ENCODE results near the gene TNRC6B.

TNRC6B gene, protein sequence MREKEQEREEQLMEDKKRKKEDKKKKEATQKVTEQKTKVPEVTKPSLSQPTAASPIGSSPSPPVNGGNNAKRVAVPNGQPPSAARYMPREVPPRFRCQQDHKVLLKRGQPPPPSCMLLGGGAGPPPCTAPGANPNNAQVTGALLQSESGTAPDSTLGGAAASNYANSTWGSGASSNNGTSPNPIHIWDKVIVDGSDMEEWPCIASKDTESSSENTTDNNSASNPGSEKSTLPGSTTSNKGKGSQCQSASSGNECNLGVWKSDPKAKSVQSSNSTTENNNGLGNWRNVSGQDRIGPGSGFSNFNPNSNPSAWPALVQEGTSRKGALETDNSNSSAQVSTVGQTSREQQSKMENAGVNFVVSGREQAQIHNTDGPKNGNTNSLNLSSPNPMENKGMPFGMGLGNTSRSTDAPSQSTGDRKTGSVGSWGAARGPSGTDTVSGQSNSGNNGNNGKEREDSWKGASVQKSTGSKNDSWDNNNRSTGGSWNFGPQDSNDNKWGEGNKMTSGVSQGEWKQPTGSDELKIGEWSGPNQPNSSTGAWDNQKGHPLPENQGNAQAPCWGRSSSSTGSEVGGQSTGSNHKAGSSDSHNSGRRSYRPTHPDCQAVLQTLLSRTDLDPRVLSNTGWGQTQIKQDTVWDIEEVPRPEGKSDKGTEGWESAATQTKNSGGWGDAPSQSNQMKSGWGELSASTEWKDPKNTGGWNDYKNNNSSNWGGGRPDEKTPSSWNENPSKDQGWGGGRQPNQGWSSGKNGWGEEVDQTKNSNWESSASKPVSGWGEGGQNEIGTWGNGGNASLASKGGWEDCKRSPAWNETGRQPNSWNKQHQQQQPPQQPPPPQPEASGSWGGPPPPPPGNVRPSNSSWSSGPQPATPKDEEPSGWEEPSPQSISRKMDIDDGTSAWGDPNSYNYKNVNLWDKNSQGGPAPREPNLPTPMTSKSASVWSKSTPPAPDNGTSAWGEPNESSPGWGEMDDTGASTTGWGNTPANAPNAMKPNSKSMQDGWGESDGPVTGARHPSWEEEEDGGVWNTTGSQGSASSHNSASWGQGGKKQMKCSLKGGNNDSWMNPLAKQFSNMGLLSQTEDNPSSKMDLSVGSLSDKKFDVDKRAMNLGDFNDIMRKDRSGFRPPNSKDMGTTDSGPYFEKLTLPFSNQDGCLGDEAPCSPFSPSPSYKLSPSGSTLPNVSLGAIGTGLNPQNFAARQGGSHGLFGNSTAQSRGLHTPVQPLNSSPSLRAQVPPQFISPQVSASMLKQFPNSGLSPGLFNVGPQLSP (N-terminal part only)

DNA sequence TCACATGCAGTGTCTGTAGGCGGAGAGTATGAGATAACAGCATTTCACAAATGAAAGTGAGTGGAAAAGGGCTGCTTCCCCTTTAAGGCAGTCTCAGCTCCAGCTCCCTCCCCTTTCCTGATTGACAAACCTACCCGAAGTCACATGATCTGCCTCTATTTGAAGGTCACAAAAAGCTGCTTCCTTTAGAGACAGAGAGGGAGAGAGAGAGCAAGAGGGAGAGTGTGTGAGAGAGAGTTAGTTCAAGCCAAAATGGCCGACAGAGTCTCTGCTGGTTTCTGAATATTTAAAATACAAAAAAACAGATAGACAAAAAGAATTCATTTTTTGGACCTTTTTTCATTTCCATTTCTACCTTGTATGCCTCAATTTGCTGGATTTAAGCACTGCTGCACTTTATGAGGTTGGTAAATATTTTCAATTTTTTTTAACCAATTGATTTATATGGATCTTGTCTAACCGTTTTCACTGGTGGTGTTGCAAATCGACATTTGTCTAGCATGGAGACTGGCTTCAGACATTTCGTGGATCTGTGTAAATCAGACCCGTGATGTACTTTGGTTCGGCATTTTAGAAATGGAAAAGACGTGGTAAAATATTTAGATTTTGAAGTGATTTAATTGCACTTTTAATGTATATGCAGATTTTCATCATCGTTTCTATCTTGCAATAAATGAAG lies at the start of gene TNRC6B:
TNRC6B (plus strand) TSS at position 188 of the 679 bp plus-strand sequence; CDS start at position 399, 211 bp downstream.
- Histone ChIP-seq H3K36me3 (ENCODE audit: control insufficient read depth in 5 of 5, insufficient read depth in 5 of 5, low read length in 5 of 5) (no peaks in the 10 kb centered on the region), H3K9me3 (ENCODE audit: control insufficient read depth in 5 of 5, low read length in 5 of 5) (no peaks in the 10 kb centered on the region), H3K4me1 (ENCODE audit: control insufficient read depth in 5 of 5, insufficient read depth in 5 of 5, low read length in 5 of 5) (peaks cover 4 to 65% (median 52%) of the 10 kb centered on the region in 5 donors), H3K4me3 (ENCODE audit: low read depth in 1 of 5, low read length in 5 of 5) (peak within 1 kb of the TSS; percentile 70 to 92 (median 75)), H3K27me3 (ENCODE audit: control insufficient read depth in 5 of 5, insufficient read depth in 4 of 5, low read length in 5 of 5) (no peaks in the 10 kb centered on the region), H3K9ac (ENCODE audit: low read length in 5 of 5) (peak within 1 kb of the TSS; percentile 49 to 89 (median 73)), H3K27ac (ENCODE audit: low read depth, low read length) (peak within 1 kb of the TSS; percentile 77)

DNA sequence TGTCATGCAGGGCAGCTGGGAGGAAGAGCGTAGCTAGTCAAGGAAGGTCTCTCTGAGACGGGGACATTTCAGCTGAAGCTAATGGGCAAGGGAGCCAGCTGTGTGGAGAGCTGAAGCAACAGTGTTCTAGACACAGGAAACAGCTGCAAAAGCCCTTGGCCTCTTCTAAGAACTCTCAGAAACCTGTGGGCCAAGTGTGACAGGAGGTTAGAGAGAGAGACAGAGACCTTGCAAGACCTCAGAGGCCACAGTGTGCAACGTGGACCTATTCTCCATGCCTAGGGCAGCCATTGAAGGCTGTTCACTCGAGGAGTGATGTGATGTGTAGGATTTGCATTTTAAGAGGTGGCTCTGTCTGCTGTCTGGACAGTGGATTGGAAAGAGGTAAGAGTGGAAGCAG lies 48.7 kb upstream of the TNRC6B start:
- peaks cover 0 to 6% (median 0%) of the 10 kb centered on the region in 5 donors for H3K4me1 ChIP-seq (ENCODE audit: control insufficient read depth in 5 of 5, insufficient read depth in 5 of 5, low read length in 5 of 5)
- H3K27me3 ChIP-seq (ENCODE audit: control insufficient read depth in 5 of 5, insufficient read depth in 4 of 5, low read length in 5 of 5): no peaks in the 10 kb centered on the region
- peaks cover 0 to 11% (median 4%) of the 10 kb centered on the region in 5 donors for H3K36me3 ChIP-seq (ENCODE audit: control insufficient read depth in 5 of 5, insufficient read depth in 5 of 5, low read length in 5 of 5)
- no peak overlapping the region for H3K9ac ChIP-seq (ENCODE audit: low read length in 5 of 5)
- no peak overlapping the region for H3K4me3 ChIP-seq (ENCODE audit: low read depth in 1 of 5, low read length in 5 of 5)
- H3K27ac ChIP-seq (ENCODE audit: low read depth, low read length): no peak overlapping the region
- no peaks in the 10 kb centered on the region for H3K9me3 ChIP-seq (ENCODE audit: control insufficient read depth in 5 of 5, low read length in 5 of 5)

DNA sequence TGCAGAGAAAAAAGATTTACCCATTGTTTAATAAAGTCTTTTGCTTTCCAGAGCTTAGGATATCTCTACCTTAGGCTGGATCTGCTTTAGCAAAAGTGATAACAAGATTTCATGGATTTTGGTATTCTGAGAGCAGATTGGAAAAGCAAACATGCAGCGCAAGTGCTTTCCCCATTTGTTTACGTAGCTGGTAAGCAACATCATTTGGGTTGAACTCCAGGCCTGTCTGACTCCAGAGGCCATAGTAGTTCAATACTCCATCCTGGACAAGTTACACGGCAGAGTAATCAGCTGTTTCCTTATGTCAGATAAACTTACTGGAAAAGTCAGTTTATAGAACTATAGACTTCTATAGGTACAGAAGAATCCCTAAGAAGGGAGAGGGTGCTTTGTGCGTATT lies 40.6 kb upstream of the TNRC6B start:
- Histone ChIP-seq H3K4me3 (ENCODE audit: low read depth in 1 of 5, low read length in 5 of 5) (no peak overlapping the region), H3K36me3 (ENCODE audit: control insufficient read depth in 5 of 5, insufficient read depth in 5 of 5, low read length in 5 of 5) (peaks cover 3 to 33% (median 15%) of the 10 kb centered on the region in 5 donors), H3K4me1 (ENCODE audit: control insufficient read depth in 5 of 5, insufficient read depth in 5 of 5, low read length in 5 of 5) (no peaks in the 10 kb centered on the region), H3K9me3 (ENCODE audit: control insufficient read depth in 5 of 5, low read length in 5 of 5) (no peaks in the 10 kb centered on the region), H3K9ac (ENCODE audit: low read length in 5 of 5) (no peak overlapping the region), H3K27me3 (ENCODE audit: control insufficient read depth in 5 of 5, insufficient read depth in 4 of 5, low read length in 5 of 5) (no peaks in the 10 kb centered on the region), H3K27ac (ENCODE audit: low read depth, low read length) (no peak overlapping the region)

DNA sequence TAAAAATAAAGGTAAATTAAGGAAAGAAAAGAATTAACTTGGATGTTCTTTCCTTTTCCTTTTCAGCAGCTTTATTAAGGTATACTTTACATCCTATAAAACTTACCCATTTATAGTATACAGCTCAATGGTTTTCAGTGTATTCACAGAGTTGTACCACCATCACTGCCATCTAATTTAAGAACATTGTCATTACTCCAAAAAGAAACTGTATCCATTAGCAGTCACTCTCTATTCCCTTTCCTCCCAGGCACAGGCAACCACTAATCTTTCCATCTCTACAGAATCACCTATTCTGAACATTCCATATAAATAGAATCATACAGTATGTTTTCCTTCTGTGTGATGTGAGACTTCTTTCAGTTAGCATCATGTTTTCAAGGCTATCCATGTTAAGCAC lies 38.9 kb upstream of the TNRC6B start:
- Histone ChIP-seq H3K36me3 (ENCODE audit: control insufficient read depth in 5 of 5, insufficient read depth in 5 of 5, low read length in 5 of 5) (peaks cover 3 to 33% (median 15%) of the 10 kb centered on the region in 5 donors), H3K4me1 (ENCODE audit: control insufficient read depth in 5 of 5, insufficient read depth in 5 of 5, low read length in 5 of 5) (no peaks in the 10 kb centered on the region), H3K27me3 (ENCODE audit: control insufficient read depth in 5 of 5, insufficient read depth in 4 of 5, low read length in 5 of 5) (no peaks in the 10 kb centered on the region), H3K9ac (ENCODE audit: low read length in 5 of 5) (no peak overlapping the region), H3K9me3 (ENCODE audit: control insufficient read depth in 5 of 5, low read length in 5 of 5) (no peaks in the 10 kb centered on the region), H3K4me3 (ENCODE audit: low read depth in 1 of 5, low read length in 5 of 5) (no peak overlapping the region), H3K27ac (ENCODE audit: low read depth, low read length) (no peak overlapping the region)

DNA sequence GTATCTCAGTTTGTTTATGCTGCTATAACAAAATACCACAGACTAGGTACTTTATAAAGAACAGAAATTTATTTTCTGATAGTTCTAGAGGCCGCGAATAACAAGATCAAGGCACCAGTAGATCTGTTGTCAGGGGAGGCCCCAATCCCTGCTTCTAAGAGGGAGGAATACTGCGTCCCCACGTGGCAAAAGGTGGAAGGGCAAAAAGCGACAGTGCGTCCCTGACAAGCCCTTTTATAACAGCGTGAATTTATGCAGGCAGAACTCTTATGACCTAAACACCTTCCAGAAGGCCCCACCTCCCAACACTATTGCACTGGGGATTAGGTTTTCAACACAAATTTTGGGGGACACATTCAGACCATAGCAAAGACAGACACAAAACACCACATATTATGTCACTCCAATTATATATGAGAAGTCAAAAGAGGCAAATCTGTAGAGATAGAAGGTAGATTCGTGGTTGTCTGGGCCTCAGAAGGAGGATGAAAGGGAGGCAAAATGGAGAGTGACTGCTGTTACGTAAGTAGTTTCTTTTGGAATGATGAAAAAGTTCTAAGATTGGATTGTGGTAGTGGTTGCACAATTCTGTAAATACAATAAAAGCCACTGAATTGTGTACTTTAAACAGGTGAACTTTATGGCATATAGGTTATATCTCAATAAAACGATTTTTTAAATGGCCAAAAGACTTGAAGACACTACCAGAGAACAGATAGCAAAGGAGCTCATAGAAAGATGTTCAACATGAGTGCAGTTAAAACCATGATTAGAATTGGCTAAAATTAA lies 30.1 kb upstream of the TNRC6B start:
- no peaks in the 10 kb centered on the region for H3K9me3 ChIP-seq (ENCODE audit: control insufficient read depth in 5 of 5, low read length in 5 of 5)
- no peak overlapping the region for H3K27ac ChIP-seq (ENCODE audit: low read depth, low read length)
- no peaks in the 10 kb centered on the region for H3K27me3 ChIP-seq (ENCODE audit: control insufficient read depth in 5 of 5, insufficient read depth in 4 of 5, low read length in 5 of 5)
- no peaks in the 10 kb centered on the region for H3K4me1 ChIP-seq (ENCODE audit: control insufficient read depth in 5 of 5, insufficient read depth in 5 of 5, low read length in 5 of 5)
- peaks cover 0 to 8% (median 0%) of the 10 kb centered on the region in 5 donors for H3K36me3 ChIP-seq (ENCODE audit: control insufficient read depth in 5 of 5, insufficient read depth in 5 of 5, low read length in 5 of 5)
- no peak overlapping the region for H3K9ac ChIP-seq (ENCODE audit: low read length in 5 of 5)
- no peak overlapping the region for H3K4me3 ChIP-seq (ENCODE audit: low read depth in 1 of 5, low read length in 5 of 5)

DNA sequence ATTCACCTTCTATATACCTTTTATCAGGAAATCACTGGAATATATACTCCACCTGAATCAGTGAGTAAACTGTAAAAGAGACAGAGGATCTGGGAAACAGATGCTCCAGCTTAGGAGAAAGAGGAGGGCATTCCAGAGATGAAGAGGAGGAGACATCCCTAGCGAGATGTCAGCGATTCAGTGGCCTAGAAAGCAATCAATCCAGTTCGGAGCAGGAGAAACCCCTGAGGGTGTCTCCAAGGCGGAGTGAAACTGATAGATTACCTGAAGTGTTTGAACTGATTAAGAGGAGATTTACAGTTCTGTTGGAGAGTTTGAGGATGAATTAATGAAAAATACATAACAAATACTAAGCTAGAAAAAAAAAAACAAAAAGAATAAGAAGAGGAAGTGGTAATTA lies 24.5 kb upstream of the TNRC6B start:
- Histone ChIP-seq H3K36me3 (ENCODE audit: control insufficient read depth in 5 of 5, insufficient read depth in 5 of 5, low read length in 5 of 5) (peaks cover 0 to 11% (median 4%) of the 10 kb centered on the region in 5 donors), H3K27ac (ENCODE audit: low read depth, low read length) (no peak overlapping the region), H3K9me3 (ENCODE audit: control insufficient read depth in 5 of 5, low read length in 5 of 5) (no peaks in the 10 kb centered on the region)

DNA sequence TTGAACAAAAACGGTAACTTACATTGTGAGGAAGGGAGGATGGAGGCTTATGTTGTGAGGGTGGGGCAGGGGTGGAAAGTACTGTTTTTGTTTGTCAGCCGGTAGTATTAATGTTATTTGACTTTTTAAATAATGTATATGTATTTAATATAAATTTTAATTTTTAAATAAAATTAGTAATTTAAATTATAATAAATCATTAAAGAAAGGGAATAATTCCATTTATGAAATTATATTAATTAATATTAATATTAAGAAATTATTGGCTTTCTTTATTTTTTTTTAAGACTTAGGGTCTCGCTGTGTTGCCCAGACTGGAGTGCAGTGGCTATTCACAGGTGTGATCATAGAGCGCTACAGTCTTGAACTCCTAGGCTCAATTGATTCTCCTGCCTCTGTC lies 24.0 kb upstream of the TNRC6B start:
- H3K36me3 ChIP-seq (ENCODE audit: control insufficient read depth in 5 of 5, insufficient read depth in 5 of 5, low read length in 5 of 5): peaks cover 0 to 11% (median 4%) of the 10 kb centered on the region in 5 donors

More for the DNA sequence above, 24.5 kb upstream of the TNRC6B start:
- no peaks in the 10 kb centered on the region for H3K27me3 ChIP-seq (ENCODE audit: control insufficient read depth in 5 of 5, insufficient read depth in 4 of 5, low read length in 5 of 5)
- H3K4me1 ChIP-seq (ENCODE audit: control insufficient read depth in 5 of 5, insufficient read depth in 5 of 5, low read length in 5 of 5): no peaks in the 10 kb centered on the region
- H3K9ac ChIP-seq (ENCODE audit: low read length in 5 of 5): no peak overlapping the region
- H3K4me3 ChIP-seq (ENCODE audit: low read depth in 1 of 5, low read length in 5 of 5): no peak overlapping the region

DNA sequence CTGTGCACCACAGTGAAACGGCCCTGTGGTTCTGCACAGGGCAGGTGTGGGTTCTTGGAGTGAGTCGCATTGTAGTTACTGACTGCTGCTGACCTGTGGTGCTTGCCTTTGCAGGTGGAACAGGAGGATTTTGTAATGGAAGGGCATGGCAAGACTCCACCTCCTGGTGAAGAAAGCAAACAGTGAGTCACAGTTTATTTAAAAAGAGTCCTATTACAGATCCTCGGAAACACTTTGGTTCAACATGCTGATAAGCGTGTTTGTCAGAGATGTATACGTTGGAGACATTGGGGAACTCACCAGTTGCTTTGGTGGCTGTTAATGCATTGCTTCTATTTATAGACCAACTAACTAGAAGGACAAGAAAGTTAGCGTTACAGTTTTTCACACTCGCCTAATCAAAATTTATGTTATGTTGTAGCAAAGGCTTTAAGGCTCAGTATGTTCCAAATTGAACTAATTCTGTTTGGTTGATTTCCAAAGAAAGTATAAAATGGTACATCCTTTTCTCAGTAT lies 21.7 kb upstream of the TNRC6B start:
- no peak overlapping the region for H3K9ac ChIP-seq (ENCODE audit: low read length in 5 of 5)
- no peaks in the 10 kb centered on the region for H3K9me3 ChIP-seq (ENCODE audit: control insufficient read depth in 5 of 5, low read length in 5 of 5)
- H3K27ac ChIP-seq (ENCODE audit: low read depth, low read length): no peak overlapping the region
- no peaks in the 10 kb centered on the region for H3K27me3 ChIP-seq (ENCODE audit: control insufficient read depth in 5 of 5, insufficient read depth in 4 of 5, low read length in 5 of 5)
- H3K4me3 ChIP-seq (ENCODE audit: low read depth in 1 of 5, low read length in 5 of 5): no peak overlapping the region
- H3K36me3 ChIP-seq (ENCODE audit: control insufficient read depth in 5 of 5, insufficient read depth in 5 of 5, low read length in 5 of 5): peaks cover 0 to 14% (median 6%) of the 10 kb centered on the region in 5 donors
- no peaks in the 10 kb centered on the region for H3K4me1 ChIP-seq (ENCODE audit: control insufficient read depth in 5 of 5, insufficient read depth in 5 of 5, low read length in 5 of 5)

More for the DNA sequence above, 24.0 kb upstream of the TNRC6B start:
- H3K9me3 ChIP-seq (ENCODE audit: control insufficient read depth in 5 of 5, low read length in 5 of 5): no peaks in the 10 kb centered on the region
- no peaks in the 10 kb centered on the region for H3K27me3 ChIP-seq (ENCODE audit: control insufficient read depth in 5 of 5, insufficient read depth in 4 of 5, low read length in 5 of 5)
- no peak overlapping the region for H3K4me3 ChIP-seq (ENCODE audit: low read depth in 1 of 5, low read length in 5 of 5)
- no peak overlapping the region for H3K9ac ChIP-seq (ENCODE audit: low read length in 5 of 5)
- no peaks in the 10 kb centered on the region for H3K4me1 ChIP-seq (ENCODE audit: control insufficient read depth in 5 of 5, insufficient read depth in 5 of 5, low read length in 5 of 5)
- H3K27ac ChIP-seq (ENCODE audit: low read depth, low read length): no peak overlapping the region

All from subcutaneous abdominal adipose tissue (tissue), 5 donors.